ENCODE data around the gene PCNX3.

PCNX3 gene

GRCh38 chr11:65580756-65581155 lies 34.8 kb upstream of the PCNX3 start:
- no peak for DNase-seq

GRCh38 chr11:65581928-65582327 lies 33.6 kb upstream of the PCNX3 start:
- no peak for DNase-seq

- no peak for DNase-seq
These were observed 32.0 kb upstream of the PCNX3 start for GRCh38 chr11:65583589-65583988.

- DNase-seq, result no peak
These were observed 31.5 kb upstream of the PCNX3 start for GRCh38 chr11:65584106-65584505.

GRCh38 chr11:65584723-65585171 lies 30.8 kb upstream of the PCNX3 start:
- no peak for DNase-seq

GRCh38 chr11:65585396-65586246 lies 30.0 kb upstream of the PCNX3 start:
- DNase-seq, result no peak

GRCh38 chr11:65586247-65586630 lies 29.3 kb upstream of the PCNX3 start:
- DNase-seq, result no peak

GRCh38 chr11:65586676-65587075 lies 28.9 kb upstream of the PCNX3 start:
- DNase-seq, result no peak

- peak; percentile 85 for DNase-seq
These were observed 27.1 kb upstream of the PCNX3 start for GRCh38 chr11:65588199-65589054.

- peak; percentile 48 for DNase-seq
These were observed 25.9 kb upstream of the PCNX3 start for GRCh38 chr11:65589444-65590239.

- no peak for DNase-seq
These were observed 25.3 kb upstream of the PCNX3 start for GRCh38 chr11:65590240-65590738.

- DNase-seq, result no peak
These were observed 23.4 kb upstream of the PCNX3 start for GRCh38 chr11:65591939-65592857.

GRCh38 chr11:65592858-65593517 lies 22.6 kb upstream of the PCNX3 start:
- no peak for DNase-seq

GRCh38 chr11:65593518-65594414 lies 21.8 kb upstream of the PCNX3 start:
- DNase-seq, result peak; percentile 54

GRCh38 chr11:65595131-65595530 lies 20.4 kb upstream of the PCNX3 start:
- DNase-seq, result no peak

- no peak for DNase-seq
These were observed 19.9 kb upstream of the PCNX3 start, which contains the start of gene KCNK7 for GRCh38 chr11:65595543-65596281. Gene KCNK7 (minus strand): TSS chr11:65595800. CDS start chr11:65595772, 28 bp downstream.

- DNase-seq, result no peak
These were observed 19.1 kb upstream of the PCNX3 start for GRCh38 chr11:65596520-65596919.

- DNase-seq, result no peak
These were observed 17.3 kb upstream of the PCNX3 start for GRCh38 chr11:65598258-65598699.

All from CD4-positive, alpha-beta T cell treated with Interleukin-21 for 1 hour (primary cell).